ENCODE data around the gene SEMA6A. TPM values are rescaled to one million over a fixed set of nuclear protein-coding genes. Genes with fewer than 3 reads are reported as not detected.

SEMA6A gene
- polyA plus RNA-seq, 3 donors = 0.16 TPM; not detected in 2

DNA sequence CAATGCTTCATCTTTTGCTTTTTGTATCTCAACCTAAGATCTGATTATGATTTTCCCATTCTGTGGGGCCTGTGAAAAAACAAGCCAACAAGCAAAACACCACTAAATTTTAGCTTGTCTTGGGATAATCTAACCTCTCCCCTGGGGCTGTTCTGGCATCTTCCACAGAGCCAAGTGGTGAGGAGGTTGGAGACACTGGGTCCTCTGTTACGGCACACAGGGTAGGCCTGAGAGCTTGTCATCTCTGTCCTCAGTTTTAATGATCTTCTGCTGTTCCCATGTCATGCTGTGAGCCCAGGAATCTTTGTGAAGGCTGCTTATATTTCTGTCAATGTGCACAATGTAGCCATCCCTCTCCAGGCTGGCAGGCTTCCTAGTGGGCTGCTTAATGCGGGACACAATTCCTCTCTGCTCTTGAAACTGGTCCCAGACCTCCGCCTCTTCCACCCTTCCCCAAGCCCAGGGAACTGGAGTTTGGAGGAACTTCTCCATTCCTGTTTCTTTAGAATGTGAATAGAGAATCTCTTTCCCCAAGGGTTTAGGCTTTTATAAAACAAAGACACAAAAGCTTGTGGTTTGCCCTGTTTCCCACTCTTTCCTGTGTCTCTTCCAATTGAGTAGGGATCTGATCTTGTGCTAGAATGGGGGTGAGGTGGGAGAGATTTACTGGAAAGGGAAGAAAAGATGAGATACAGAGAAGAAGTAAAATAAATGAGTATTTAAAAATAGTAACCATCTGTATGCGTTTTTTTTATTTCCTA lies 30.9 kb upstream of the SEMA6A start:
- TF ChIP-seq, protein P1, sequence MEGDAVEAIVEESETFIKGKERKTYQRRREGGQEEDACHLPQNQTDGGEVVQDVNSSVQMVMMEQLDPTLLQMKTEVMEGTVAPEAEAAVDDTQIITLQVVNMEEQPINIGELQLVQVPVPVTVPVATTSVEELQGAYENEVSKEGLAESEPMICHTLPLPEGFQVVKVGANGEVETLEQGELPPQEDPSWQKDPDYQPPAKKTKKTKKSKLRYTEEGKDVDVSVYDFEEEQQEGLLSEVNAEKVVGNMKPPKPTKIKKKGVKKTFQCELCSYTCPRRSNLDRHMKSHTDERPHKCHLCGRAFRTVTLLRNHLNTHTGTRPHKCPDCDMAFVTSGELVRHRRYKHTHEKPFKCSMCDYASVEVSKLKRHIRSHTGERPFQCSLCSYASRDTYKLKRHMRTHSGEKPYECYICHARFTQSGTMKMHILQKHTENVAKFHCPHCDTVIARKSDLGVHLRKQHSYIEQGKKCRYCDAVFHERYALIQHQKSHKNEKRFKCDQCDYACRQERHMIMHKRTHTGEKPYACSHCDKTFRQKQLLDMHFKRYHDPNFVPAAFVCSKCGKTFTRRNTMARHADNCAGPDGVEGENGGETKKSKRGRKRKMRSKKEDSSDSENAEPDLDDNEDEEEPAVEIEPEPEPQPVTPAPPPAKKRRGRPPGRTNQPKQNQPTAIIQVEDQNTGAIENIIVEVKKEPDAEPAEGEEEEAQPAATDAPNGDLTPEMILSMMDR (IDR thresholded peaks at IDR 0.05) = no peak
- Mint-ChIP-seq H3K4me3 (no peak overlapping the region), H3K36me3 (no peaks in the 10 kb centered on the region), H3K9me3 (peaks cover 0 to 10% (median 0%) of the 10 kb centered on the region in 7 donors), H3K4me1 (no peaks in the 10 kb centered on the region), H3K27me3 (ENCODE audit: low read depth in 3 of 3) (peaks cover 0 to 1% (median 0%) of the 10 kb centered on the region in 3 donors), H3K27ac (no peak overlapping the region)
- H3K4me3 ChIP-seq (replicated peaks in 1 of 3; ENCODE audit: low read depth in 2 of 3, low read length in 3 of 3) = no peak overlapping the region
- no peak overlapping the region for H3K4me2 ChIP-seq (replicated peaks; ENCODE audit: extremely low read depth, low read length, poor library complexity, severe bottlenecking)
- no peak overlapping the region for H3K9ac ChIP-seq (ENCODE audit: insufficient read depth, low read length, poor library complexity, severe bottlenecking)
- DNase-seq = no peak
- intact Hi-C loops (cut with micrococcal nuclease) = no loop called here
- H4K20me1 ChIP-seq (ENCODE audit: insufficient read depth, low read length) = no peaks in the 10 kb centered on the region
- H3K27ac ChIP-seq (ENCODE audit: low read depth in 1 of 2, low read length in 2 of 2) = no peak overlapping the region
- no peaks in the 10 kb centered on the region for H3K4me1 ChIP-seq (ENCODE audit: control insufficient read depth in 1 of 2, insufficient read depth in 2 of 2, low read length in 2 of 2)
- 91% methylated on average over 1 of the region's 4 CpGs for WGBS (ENCODE audit: insufficient coverage)
- H3K9me3 ChIP-seq (replicated peaks in 1 of 2; ENCODE audit: control insufficient read depth in 1 of 2, insufficient read depth in 1 of 2, low read length in 2 of 2) = peaks cover 0 to 4% of the 10 kb centered on the region in 2 donors
- H3K36me3 ChIP-seq (replicated peaks in 1 of 2; ENCODE audit: control insufficient read depth in 1 of 2, insufficient read depth in 2 of 2, low read length in 2 of 2) = no peaks in the 10 kb centered on the region
- no peak overlapping the region for H2AFZ ChIP-seq (ENCODE audit: insufficient read depth, low read depth, low read length, poor library complexity, severe bottlenecking)
- H3K79me2 ChIP-seq (ENCODE audit: insufficient read depth, low read length) = no peaks in the 10 kb centered on the region
- no peaks in the 10 kb centered on the region for H3K27me3 ChIP-seq (ENCODE audit: control insufficient read depth in 2 of 2, insufficient read depth in 2 of 2, low read length in 2 of 2)

GRCh38 chr5:116604805-116605204 lies 30.2 kb upstream of the SEMA6A start:
- intact Hi-C loops (cut with micrococcal nuclease) = no loop called here
- TF ChIP-seq, protein P1 (IDR thresholded peaks at IDR 0.05) = no peak
- no peak overlapping the region for H3K9ac ChIP-seq (ENCODE audit: insufficient read depth, low read length, poor library complexity, severe bottlenecking)

More at GRCh38 chr5:116604805-116605204, 30.2 kb upstream of the SEMA6A start:
- no peak overlapping the region for H2AFZ ChIP-seq (ENCODE audit: insufficient read depth, low read depth, low read length, poor library complexity, severe bottlenecking)
- no peak overlapping the region for H3K4me3 ChIP-seq (replicated peaks in 1 of 3; ENCODE audit: low read depth in 2 of 3, low read length in 3 of 3)
- H3K79me2 ChIP-seq (ENCODE audit: insufficient read depth, low read length) = no peaks in the 10 kb centered on the region
- H3K27ac ChIP-seq (ENCODE audit: low read depth in 1 of 2, low read length in 2 of 2) = no peak overlapping the region
- no peaks in the 10 kb centered on the region for H3K36me3 Mint-ChIP-seq
- peaks cover 0 to 10% (median 0%) of the 10 kb centered on the region in 7 donors for H3K9me3 Mint-ChIP-seq
- no peaks in the 10 kb centered on the region for H3K27me3 ChIP-seq (ENCODE audit: control insufficient read depth in 2 of 2, insufficient read depth in 2 of 2, low read length in 2 of 2)
- H3K4me1 Mint-ChIP-seq = no peaks in the 10 kb centered on the region
- no peak overlapping the region for H3K4me3 Mint-ChIP-seq
- peaks cover 0 to 1% (median 1%) of the 10 kb centered on the region in 3 donors for H3K27me3 Mint-ChIP-seq (ENCODE audit: low read depth in 3 of 3)
- no peaks in the 10 kb centered on the region for H4K20me1 ChIP-seq (ENCODE audit: insufficient read depth, low read length)
- WGBS (ENCODE audit: insufficient coverage) = 95% methylated on average over 4 of the region's 4 CpGs
- no peak overlapping the region for H3K4me2 ChIP-seq (replicated peaks; ENCODE audit: extremely low read depth, low read length, poor library complexity, severe bottlenecking)
- no peaks in the 10 kb centered on the region for H3K4me1 ChIP-seq (ENCODE audit: control insufficient read depth in 1 of 2, insufficient read depth in 2 of 2, low read length in 2 of 2)
- DNase-seq = no peak
- no peak overlapping the region for H3K27ac Mint-ChIP-seq
- H3K36me3 ChIP-seq (replicated peaks in 1 of 2; ENCODE audit: control insufficient read depth in 1 of 2, insufficient read depth in 2 of 2, low read length in 2 of 2) = no peaks in the 10 kb centered on the region
- peaks cover 0 to 4% of the 10 kb centered on the region in 2 donors for H3K9me3 ChIP-seq (replicated peaks in 1 of 2; ENCODE audit: control insufficient read depth in 1 of 2, insufficient read depth in 1 of 2, low read length in 2 of 2)

Measured in CD14-positive monocyte (primary cell).